Neural progenitor cell (in vitro differentiated cells): ENCODE results near the gene PLA2G4B. TPM values are rescaled to one million over a fixed set of nuclear protein-coding genes. Genes with fewer than 3 reads are reported as not detected.

Experiments used
- DNase-seq: peaks from one replicate; pipeline ENCODE4 v3.0.0-alpha.2; 2016; ENCODE audit warnings: low spot score
- H2AFZ ChIP-seq: fragments of 200-600 bp; sonication (generic); replicated peaks from 2 replicates; pipeline ENCODE4 v1.6.1; 2016; ENCODE audit warnings: antibody characterized with exemption
- H3F3A ChIP-seq: fragments of 200-600 bp; sonication (generic); 2 replicates; pipeline ENCODE4 v1.6.1; 2016; ENCODE audit warnings: antibody characterized with exemption, low read depth
- H3K27ac ChIP-seq: fragments of 200-600 bp; sonication (generic); 2 replicates; pipeline ENCODE4 v1.5.1; 2016; ENCODE audit warnings: mild to moderate bottlenecking
- H3K27me3 ChIP-seq: fragments of 200-600 bp; sonication (generic); 2 replicates; pipeline ENCODE4 v1.6.1; 2016; ENCODE audit warnings: mild to moderate bottlenecking, moderate library complexity
- H3K36me3 ChIP-seq: fragments of 200-600 bp; sonication (generic); 2 replicates; pipeline ENCODE4 v1.5.1; 2016
- H3K4me1 ChIP-seq: fragments of 200-600 bp; sonication (generic); 2 replicates; pipeline ENCODE4 v1.6.1; 2016; ENCODE audit warnings: mixed run types
- H3K4me2 ChIP-seq: fragments of 200-600 bp; sonication (generic); 2 replicates; pipeline ENCODE4 v1.6.1; 2016
- H3K4me3 ChIP-seq: fragments of 200-600 bp; sonication (generic); 2 replicates; pipeline ENCODE4 v1.5.1; 2016
- H3K79me2 ChIP-seq: fragments of 200-600 bp; sonication (generic); 2 replicates; pipeline ENCODE4 v1.6.1; 2016; ENCODE audit warnings: low read depth
- H3K9ac ChIP-seq: fragments of 200-600 bp; sonication (generic); 2 replicates; pipeline ENCODE4 v1.6.1; 2016
- H3K9me3 ChIP-seq: fragments of 200-600 bp; sonication (generic); 2 replicates; pipeline ENCODE4 v1.5.1; 2016; ENCODE audit warnings: low read depth
- H4K20me1 ChIP-seq: fragments of 200-600 bp; sonication (generic); 2 replicates; pipeline ENCODE4 v1.6.1; 2016; ENCODE audit warnings: low read depth
- H3K27ac Mint-ChIP-seq: 3 replicates; pipeline ENCODE4 v1.8.0; 2021; ENCODE audit warnings: mixed read lengths
- H3K27me3 Mint-ChIP-seq: 2 replicates; pipeline ENCODE4 v1.8.0; 2022; ENCODE audit warnings: low read depth, mild to moderate bottlenecking, inconsistent platforms, moderate library complexity, mixed read lengths; ENCODE audit not compliant: insufficient read depth
- H3K36me3 Mint-ChIP-seq: 3 replicates; pipeline ENCODE4 v1.8.0; 2021; ENCODE audit warnings: mixed read lengths
- H3K4me1 Mint-ChIP-seq: 3 replicates; pipeline ENCODE4 v1.8.0; 2021; ENCODE audit warnings: mixed read lengths
- H3K4me3 Mint-ChIP-seq: 3 replicates; pipeline ENCODE4 v1.8.0; 2021; ENCODE audit warnings: mild to moderate bottlenecking, moderate library complexity, mixed read lengths
- H3K9me3 Mint-ChIP-seq: 3 replicates; pipeline ENCODE4 v1.8.0; 2020; ENCODE audit warnings: mixed read lengths
- CTCF ChIP-seq: fragments of 200-600 bp; sonication (generic); IDR thresholded peaks from 2 replicates; pipeline ENCODE4 v1.5.1; 2017; ENCODE audit warnings: antibody characterized with exemption, mild to moderate bottlenecking
- EZH2 ChIP-seq: fragments of 200-600 bp; sonication (generic); IDR thresholded peaks from 2 replicates; pipeline ENCODE4 v1.6.1; 2017; ENCODE audit warnings: antibody characterized with exemption, mild to moderate bottlenecking, moderate library complexity
- EZH2phosphoT487 ChIP-seq: fragments of 200-600 bp; sonication (generic); IDR thresholded peaks from 2 replicates; pipeline ENCODE4 v1.6.1; 2017; ENCODE audit warnings: antibody characterized with exemption
- total RNA-seq: library from RNA; depleted of rRNA; stranded (reverse); fragments of >200 nt; gene quantifications from 2 replicates; pipeline ENCODE4 v1.2.3, GENCODE V29; 2015; ENCODE audit warnings: low replicate concordance

PLA2G4B gene
- total RNA-seq, 1 donor from 2014 or later = 2.0 TPM

DNA sequence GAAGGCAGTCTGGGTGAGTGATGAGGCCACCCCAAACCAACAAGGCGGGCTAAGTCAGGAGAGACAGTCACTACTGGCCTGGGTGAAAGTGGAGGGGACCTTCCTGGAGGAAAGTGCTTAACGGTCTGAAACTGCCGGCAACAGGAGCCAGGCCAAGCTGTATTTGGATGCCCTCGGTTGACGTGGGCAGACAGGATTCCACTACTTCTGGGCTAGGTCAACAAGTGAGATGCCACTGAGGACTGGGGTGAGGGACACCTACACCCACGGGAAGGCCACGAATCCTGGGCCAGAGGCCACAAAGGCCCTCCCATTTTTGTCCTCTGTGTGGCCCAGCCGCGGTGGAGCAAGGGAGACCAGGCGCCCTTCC is 42.9 kb downstream of the PLA2G4B start:
- Mint-ChIP-seq H3K36me3 (peaks cover 4% of the 10 kb centered on the region), H3K27me3 (peaks cover 11% of the 10 kb centered on the region), H3K4me3 (peak overlapping the region; percentile 3), H3K9me3 (no peaks in the 10 kb centered on the region), H3K4me1 (peaks cover 21% of the 10 kb centered on the region), H3K27ac (no peak overlapping the region)
- no peaks in the 10 kb centered on the region for H3K79me2 ChIP-seq
- H3K9ac ChIP-seq = no peak overlapping the region
- peaks cover 16% of the 10 kb centered on the region for H3K4me1 ChIP-seq
- H3K27me3 ChIP-seq = peaks cover 57% of the 10 kb centered on the region
- H2AFZ ChIP-seq = no peak overlapping the region
- H3K27ac ChIP-seq = no peak overlapping the region
- peaks cover 5% of the 10 kb centered on the region for H3F3A ChIP-seq
- H3K9me3 ChIP-seq = no peaks in the 10 kb centered on the region
- DNase-seq = no peak
- H4K20me1 ChIP-seq = no peaks in the 10 kb centered on the region
- peak overlapping the region; percentile 51 for H3K4me3 ChIP-seq
- H3K36me3 ChIP-seq = no peaks in the 10 kb centered on the region
- H3K4me2 ChIP-seq = peak overlapping the region; percentile 94
- TF ChIP-seq EZH2 (no peak), CTCF (no peak), EZH2phosphoT487 (no peak)

- no peak overlapping the region for H3K27ac Mint-ChIP-seq
- H3K9me3 Mint-ChIP-seq = no peaks in the 10 kb centered on the region
- H3K4me3 Mint-ChIP-seq = no peak overlapping the region
- Histone ChIP-seq H3K36me3 (no peaks in the 10 kb centered on the region), H3K4me1 (peaks cover 20% of the 10 kb centered on the region), H3K4me2 (peak overlapping the region; percentile 94), H3K27me3 (peaks cover 57% of the 10 kb centered on the region), H3K9ac (no peak overlapping the region), H3K27ac (no peak overlapping the region), H3K9me3 (no peaks in the 10 kb centered on the region), H3F3A (peaks cover 5% of the 10 kb centered on the region), H3K4me3 (peak overlapping the region; percentile 51), H2AFZ (peak overlapping the region; percentile 92), H4K20me1 (no peaks in the 10 kb centered on the region), H3K79me2 (no peaks in the 10 kb centered on the region)
- TF ChIP-seq EZH2phosphoT487 (peak; percentile 78), CTCF (no peak), EZH2 (peak; percentile 73)
- peak; percentile 65 for DNase-seq
- H3K36me3 Mint-ChIP-seq = peaks cover 4% of the 10 kb centered on the region
- peaks cover 20% of the 10 kb centered on the region for H3K4me1 Mint-ChIP-seq
- peaks cover 14% of the 10 kb centered on the region for H3K27me3 Mint-ChIP-seq
These were observed 43.5 kb downstream of the PLA2G4B start for GRCh38 chr15:41881920-41882688.

GRCh38 chr15:41882689-41883483 is 44.2 kb downstream of the PLA2G4B start:
- no peak overlapping the region for H3K9ac ChIP-seq
- H4K20me1 ChIP-seq = no peaks in the 10 kb centered on the region
- peaks cover 24% of the 10 kb centered on the region for H3K4me1 Mint-ChIP-seq
- no peaks in the 10 kb centered on the region for H3K79me2 ChIP-seq
- H3F3A ChIP-seq = peaks cover 5% of the 10 kb centered on the region
- peaks cover 14% of the 10 kb centered on the region for H3K27me3 Mint-ChIP-seq
- peak overlapping the region; percentile 92 for H2AFZ ChIP-seq
- peak; percentile 21 for TF ChIP-seq EZH2
- no peak for TF ChIP-seq EZH2phosphoT487
- H3K27me3 ChIP-seq = peaks cover 57% of the 10 kb centered on the region
- no peak overlapping the region for H3K4me3 Mint-ChIP-seq
- peak overlapping the region; percentile 51 for H3K4me3 ChIP-seq
- no peaks in the 10 kb centered on the region for H3K36me3 ChIP-seq
- no peaks in the 10 kb centered on the region for H3K9me3 Mint-ChIP-seq
- H3K4me2 ChIP-seq = peak overlapping the region; percentile 94
- no peak overlapping the region for H3K27ac ChIP-seq
- DNase-seq = no peak
- H3K9me3 ChIP-seq = no peaks in the 10 kb centered on the region
- H3K36me3 Mint-ChIP-seq = peaks cover 4% of the 10 kb centered on the region
- H3K27ac Mint-ChIP-seq = no peak overlapping the region
- peaks cover 24% of the 10 kb centered on the region for H3K4me1 ChIP-seq
